HepG2 (cell line): ENCODE results near the gene ADCY10. TPM values are rescaled to one million over a fixed set of nuclear protein-coding genes. Genes with fewer than 3 reads are reported as not detected.
A peak's percentile ranks its signal among the peaks of the same experiment; 100 is the strongest.
"Not testable (repeated sequence)": the region's sequence is repeated elsewhere in the genome, so short reads cannot be mapped to it uniquely, and the experiment has no call there.

Experiments used
- ATAC-seq: fragments of 200-7000 bp; cut with Tn5 transposase; 3 replicates; pipeline ENCODE4 v1.9.1; 2020; ENCODE audit warnings: mild to moderate bottlenecking, moderate library complexity
- BruUV-seq: library from RNA; stranded (reverse); fragments of 400-500 nt; replicated peaks from 2 replicates; lab custom pipeline; 2021; lab: Mats Ljungman, UMichigan
- CTCF ChIA-PET: fragments of 300-600 bp; formaldehyde crosslinking; extraction: SDS; loops from one replicate; lab custom pipeline; 2021; ENCODE audit warnings: low total read pairs, inconsistent platforms, low intra/inter-chr PET ratio; lab: Yijun Ruan, JAX
- POLR2A ChIA-PET: fragments of 350-600 bp; sonication (Branson Sonifier 250); formaldehyde crosslinking; loops from one replicate; lab custom pipeline; 2020; ENCODE audit warnings: antibody characterized with exemption, inconsistent platforms; lab: Yijun Ruan, JAX
- DNase-seq: peaks from one replicate; pipeline ENCODE4 v3.0.0-alpha.2; 2015; ENCODE audit warnings: low spot score
- FAIRE-seq: peaks from 3 replicates; lab custom pipeline; 2011; peaks lifted over from hg19 to GRCh38; lab: Jason Lieb, UNC
- H2AFZ ChIP-seq: one replicate; pipeline ENCODE4 v1.6.1; 2011; ENCODE audit warnings: low read length, inconsistent platforms
- H3K27ac ChIP-seq: fragments of 300-600 bp; 3 replicates; pipeline ENCODE4 v1.8.0; 2011; ENCODE audit warnings: mixed run types, mild to moderate bottlenecking, mixed read lengths, low read length, inconsistent platforms; ENCODE audit not compliant: insufficient read depth; ENCODE audit errors: extremely low read length
- H3K27me3 ChIP-seq, 2 experiments: fragments of 200-600 bp in 1 of 2; 2 replicates in 1 of 2; 3 replicates in 1 of 2; pipeline versions ENCODE4 v1.6.0 to v1.8.0; 2011; ENCODE audit warnings: low read length in 2 of 2, mild to moderate bottlenecking in 2 of 2, moderate library complexity in 2 of 2, inconsistent platforms in 1 of 2; ENCODE audit not compliant: insufficient read depth in 2 of 2, control insufficient read depth in 1 of 2
- H3K36me3 ChIP-seq, 2 experiments: fragments of 200-600 bp in 1 of 2; replicated peaks in 1 of 2; 2 replicates in 1 of 2; 3 replicates in 1 of 2; pipeline versions ENCODE4 v1.5.1 to v1.8.0; 2011; ENCODE audit warnings: low read length in 2 of 2, inconsistent platforms in 1 of 2; ENCODE audit not compliant: insufficient read depth in 2 of 2, control insufficient read depth in 1 of 2
- H3K4me1 ChIP-seq: 2 replicates; pipeline ENCODE4 v1.5.1; 2012; ENCODE audit warnings: low read length, inconsistent platforms; ENCODE audit not compliant: insufficient read depth
- H3K4me2 ChIP-seq: 2 replicates; pipeline ENCODE4 v1.6.0; 2011; ENCODE audit warnings: low read depth, low read length, inconsistent platforms
- H3K4me3 ChIP-seq, 3 experiments: fragments of 200-600 bp in 1 of 3; sonication (generic), shearing (Covaris generic) in 1 of 3; replicated peaks in 1 of 3; 2 replicates each; pipeline ENCODE4 v1.5.1; 2011 to 2016; ENCODE audit warnings: low read length in 3 of 3, inconsistent platforms in 2 of 3, low read depth in 2 of 3, mild to moderate bottlenecking in 2 of 3, control low read depth in 1 of 3, mixed read lengths in 1 of 3; ENCODE audit not compliant: insufficient read depth in 1 of 3
- H3K79me2 ChIP-seq: one replicate; pipeline ENCODE4 v1.6.1; 2011; ENCODE audit warnings: low read length, inconsistent platforms; ENCODE audit not compliant: insufficient read depth
- H3K9ac ChIP-seq: 2 replicates; pipeline ENCODE4 v1.6.0; 2011; ENCODE audit warnings: mild to moderate bottlenecking, low read depth, low read length, inconsistent platforms; ENCODE audit not compliant: insufficient read depth
- H3K9me3 ChIP-seq: 2 replicates; pipeline ENCODE4 v1.5.1; 2012; ENCODE audit warnings: mild to moderate bottlenecking, low read length
- H4K20me1 ChIP-seq: 2 replicates; pipeline ENCODE4 v1.6.0; 2011; ENCODE audit warnings: inconsistent platforms, mild to moderate bottlenecking, low read length, moderate library complexity; ENCODE audit not compliant: insufficient read depth
- ARHGAP35 ChIP-seq: sonication (generic); formaldehyde crosslinking; IDR thresholded peaks from 2 replicates; pipeline ENCODE4 v1.9.0; 2022; ENCODE audit warnings: mild to moderate bottlenecking, inconsistent platforms, moderate library complexity, missing genetic modification reagents, borderline replicate concordance
- EED ChIP-seq: sonication (generic); formaldehyde crosslinking; IDR thresholded peaks from 2 replicates; pipeline ENCODE4 v1.5.0; 2020; ENCODE audit warnings: mild to moderate bottlenecking, missing genetic modification reagents
- JARID2 ChIP-seq: sonication (generic); formaldehyde crosslinking; IDR thresholded peaks from 2 replicates; pipeline ENCODE4 v1.8.1; 2023; ENCODE audit warnings: missing genetic modification reagents, inconsistent platforms; ENCODE audit not compliant: insufficient replicate concordance
- PCBP2 ChIP-seq: fragments of 200-400 bp; formaldehyde crosslinking; optimal IDR thresholded peaks from 2 replicates; pipeline ENCODE3; 2018; ENCODE audit warnings: low read length, low read depth; ENCODE audit not compliant: poor library complexity, severe bottlenecking
- RXRB ChIP-seq: IDR thresholded peaks from 2 replicates; pipeline ENCODE4 v1.6.1; 2016; ENCODE audit warnings: borderline replicate concordance, missing genetic modification reagents, missing compliant biosample characterization
- SALL1 ChIP-seq: sonication (generic); formaldehyde crosslinking; IDR thresholded peaks from 2 replicates; pipeline ENCODE4 v1.8.0; 2022; ENCODE audit warnings: mild to moderate bottlenecking, missing genetic modification reagents
- SP140L ChIP-seq: sonication (generic); formaldehyde crosslinking; IDR thresholded peaks from 2 replicates; pipeline ENCODE4 v1.4.0; 2020; ENCODE audit warnings: missing genetic modification reagents, borderline replicate concordance
- TGIF2 ChIP-seq: IDR thresholded peaks from 2 replicates; pipeline ENCODE4 v1.6.1; 2016; ENCODE audit warnings: control low read depth, missing compliant biosample characterization
- ZFP36L2 ChIP-seq: sonication (generic); formaldehyde crosslinking; IDR thresholded peaks from 2 replicates; pipeline ENCODE4 v1.4.0; 2020; ENCODE audit warnings: missing genetic modification reagents
- WGBS: methylation state at CpG from one replicate; pipeline ENCODE4 v1.1.6; 2017; ENCODE audit warnings: low lambda C conversion rate; 5-methylcytosine and 5-hydroxymethylcytosine counted together
- in situ Hi-C: cut with HindIII; loops from 2 replicates; pipeline ENCODE4 v1.10.0; 2017; ENCODE audit warnings: low pct_unique_long_range_greater_than_20kb; ENCODE audit not compliant: extremely low pct_ligation_motif_present
- intact Hi-C: fragments of 100-400 bp; cut with micrococcal nuclease; formaldehyde crosslinking; loops from one replicate; pipeline ENCODE4 v1.10.0; 2022; ENCODE audit not compliant: unreplicated experiment
- polyA plus RNA-seq, 8 experiments: library from polyadenylated mRNA; depleted of rRNA in 3 of 8; stranded (reverse) in 7 of 8; unstranded in 1 of 8; fragments of >200 nt; fragmentation: Illumina TruSeq in 4 of 8; extraction: Trizol in 4 of 8; gene quantifications; 2 replicates each; pipeline versions ENCODE4 v1.2.1 to v1.2.3, GENCODE V29; 2011 to 2016; ENCODE audit warnings: low read depth in 4 of 8, missing spikeins in 1 of 8, mixed read lengths in 1 of 8; ENCODE audit not compliant: insufficient read depth in 1 of 8
- total RNA-seq, 5 experiments: library from RNA; depleted of rRNA; stranded (reverse); fragments of >200 nt; fragmentation: Illumina TruSeq; extraction: Trizol; gene quantifications; 2 replicates each; pipeline ENCODE4 v1.2.3, GENCODE V29; 2016; ENCODE audit warnings: low read depth in 1 of 5

The ADCY10 gene
- total and polyA plus RNA-seq, 2 of the 13 experiments (the other 11 are each of a cell fraction or from before 2014, with no cell fraction given): 0.02 to 0.03 TPM

- Histone ChIP-seq H3K27ac (peak overlapping the region; percentile 47), H3K4me2 (peak overlapping the region; percentile 73), H3K79me2 (peaks cover 71% of the 10 kb centered on the region), H3K4me3 (peak overlapping the region in 1 of 3 experiments; percentile 59; a peak in 1 of 6 replicates), H3K4me1 (peaks cover 67% of the 10 kb centered on the region)
- H2AFZ ChIP-seq, CTCF ChIA-PET, H3K9ac ChIP-seq, H3K9me3 ChIP-seq, FAIRE-seq, in situ Hi-C loops, DNase-seq, BruUV-seq, ATAC-seq, intact Hi-C loops, H3K27me3 ChIP-seq, H4K20me1 ChIP-seq, H3K36me3 ChIP-seq: not testable (repeated sequence)
- POLR2A ChIA-PET: interaction anchor here (3.2 kb wide), 1 partner anchor 8 kb away, joined by 44 read pairs; the partner anchor contains the start of genes DCAF6 and MPC2
- 80% methylated on average over 9 of the region's 9 CpGs for WGBS
Observed at GRCh38 chr1:167928919-167929318, 15.0 kb upstream of the ADCY10 start.

GRCh38 chr1:167928457-167928852, 14.5 kb upstream of the ADCY10 start:
- POLR2A ChIA-PET: interaction anchor here (1.5 to 3.2 kb wide), 2 partner anchors 8 to 11 kb away, joined by 15 to 44 read pairs; partner anchors contain the start of genes DCAF6 and MPC2
- ATAC-seq: no peak
- peaks cover 67% of the 10 kb centered on the region for H3K79me2 ChIP-seq

More at GRCh38 chr1:167928457-167928852, 14.5 kb upstream of the ADCY10 start:
- Histone ChIP-seq H3K36me3 (no peaks in the 10 kb centered on the region), H3K27ac (peak overlapping the region; percentile 47), H4K20me1 (peaks cover 7% of the 10 kb centered on the region; the same call in 1 of the 2 replicates), H3K4me2 (peak overlapping the region; percentile 73), H3K9ac (peak overlapping the region; percentile 37; the same call in 1 of the 2 replicates), H3K4me1 (peaks cover 65% of the 10 kb centered on the region), H3K9me3 (no peaks in the 10 kb centered on the region), H2AFZ (no peak overlapping the region), H3K4me3 (peak overlapping the region; percentile 8 to 59 (median 31); a peak in 5 of 6 replicates)
- DNase-seq (no peak), FAIRE-seq (no peak)
- in situ Hi-C loops (no loop called here), intact Hi-C loops (no loop called here)
- BruUV-seq: no TSS peak
- 82% methylated on average over 2 of the region's 2 CpGs for WGBS
- TF ChIP-seq ZFP36L2 (CRISPR knock-in tag) (no peak), EED (CRISPR knock-in tag) (no peak), SALL1 (CRISPR knock-in tag) (no peak), TGIF2 (no peak), SP140L (no peak), RXRB (CRISPR knock-in tag) (no peak), ARHGAP35 (CRISPR knock-in tag) (no peak), PCBP2 (no peak), JARID2 (CRISPR knock-in tag) (no peak)
- TF ChIP-seq, all 625 proteins: peak for 0
- H3K27me3 ChIP-seq: no peaks in the 10 kb centered on the region
- CTCF ChIA-PET: no interaction called here
